HG03521 (cell line): Measurements from ENCODE around the gene BASP1.

Experiments used
- ATAC-seq: cut with Tn5 transposase; IDR thresholded peaks from one replicate; pipeline ENCODE4 v1.9.1; 2021; ENCODE audit warnings: mild to moderate bottlenecking, moderate library complexity; ENCODE audit not compliant: unreplicated experiment

BASP1 gene

DNA sequence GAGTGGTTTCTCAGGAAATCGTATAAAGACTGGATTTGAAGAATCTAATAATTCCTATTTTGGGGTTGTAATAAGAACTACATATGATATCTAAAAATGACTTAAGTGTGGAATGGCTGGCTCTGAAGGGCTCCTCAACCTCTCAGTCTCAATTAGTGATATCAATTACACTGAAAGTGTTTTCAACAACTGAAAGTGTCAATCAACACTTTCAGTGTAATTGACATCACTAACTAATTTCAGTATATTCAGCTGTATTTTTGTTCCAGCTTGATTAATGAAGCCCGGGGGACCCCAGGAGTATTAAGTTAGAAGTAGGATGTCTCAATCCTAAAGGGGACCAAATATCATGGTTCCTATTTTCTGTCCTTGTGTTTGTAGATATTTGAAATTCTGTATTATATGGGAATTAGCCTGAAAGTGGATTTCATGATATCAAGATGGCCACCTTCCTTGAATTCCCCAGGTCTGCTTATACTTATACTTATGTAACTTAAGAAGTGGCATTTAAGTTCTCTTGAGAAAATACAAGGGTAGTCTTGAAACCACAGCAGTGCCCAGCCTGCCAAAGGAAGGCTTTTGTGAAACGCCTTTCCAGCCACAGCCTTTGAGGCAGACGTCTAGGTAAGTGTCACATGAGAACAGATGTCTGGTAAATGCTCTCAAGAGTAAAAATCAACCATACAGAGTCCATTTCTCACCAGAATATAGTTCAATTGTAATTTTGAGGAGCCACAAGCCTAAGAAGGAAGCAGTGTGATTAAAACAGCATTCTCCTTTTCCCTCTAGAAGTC is 4.6 kb downstream of the BASP1 start:
- ATAC-seq = no peak

DNA sequence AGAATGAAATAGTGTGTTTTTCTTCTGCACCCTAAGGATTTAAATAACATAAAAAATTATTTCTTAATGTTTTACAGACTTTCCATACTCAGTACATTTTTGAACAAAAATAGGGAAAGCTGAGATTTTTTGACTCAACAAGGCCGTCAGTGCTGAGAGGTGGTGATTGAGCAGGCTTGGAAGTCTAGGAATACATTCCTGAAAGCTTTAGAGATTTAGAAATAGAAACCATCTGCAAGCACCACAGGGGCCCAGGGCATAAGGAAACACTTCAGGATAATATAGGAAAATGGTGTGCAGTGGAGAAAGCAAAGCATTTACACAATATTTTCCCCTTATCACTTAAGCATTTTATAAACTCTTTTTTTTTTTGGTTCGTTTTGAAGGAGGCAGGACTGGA is 5.2 kb downstream of the BASP1 start:
- ATAC-seq = no peak

DNA sequence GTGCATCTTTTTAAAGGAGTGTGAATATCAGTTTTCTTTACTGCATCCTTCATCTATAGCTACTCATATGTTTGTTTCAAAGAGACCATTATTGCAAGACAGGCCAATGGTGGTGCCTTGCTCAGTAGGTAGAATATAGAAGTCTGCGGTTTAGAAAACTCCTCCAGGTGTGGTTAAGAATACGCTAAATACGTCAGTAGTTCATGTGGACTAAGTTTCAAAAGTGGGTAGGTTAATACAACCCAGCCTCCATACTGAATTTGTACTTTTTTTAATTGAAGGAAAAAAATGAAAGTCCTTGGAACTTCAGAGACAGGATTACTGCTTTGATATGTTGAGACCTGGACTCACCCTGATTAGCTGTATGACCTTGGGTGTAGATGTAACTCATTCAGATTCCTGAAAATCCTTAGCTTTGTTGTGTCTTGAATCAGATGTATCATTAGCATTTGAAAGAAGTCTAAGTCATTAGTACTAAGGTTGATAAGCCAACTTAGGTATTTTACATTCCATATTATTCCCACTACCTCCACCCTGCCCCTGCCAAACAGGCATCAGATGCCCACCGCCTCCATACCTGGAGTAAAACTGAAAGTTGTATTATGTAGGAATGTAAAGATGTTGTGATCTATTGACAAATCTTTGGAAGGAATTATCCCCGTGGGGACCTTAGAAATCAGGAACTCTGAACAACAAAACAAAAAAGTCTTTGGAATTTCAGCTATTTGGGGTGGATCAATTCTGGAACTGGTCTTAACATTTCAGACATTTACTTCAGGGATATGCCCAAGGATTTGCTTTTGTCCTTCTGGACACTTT is 6.1 kb downstream of the BASP1 start:
- peak; percentile 44 for ATAC-seq

DNA sequence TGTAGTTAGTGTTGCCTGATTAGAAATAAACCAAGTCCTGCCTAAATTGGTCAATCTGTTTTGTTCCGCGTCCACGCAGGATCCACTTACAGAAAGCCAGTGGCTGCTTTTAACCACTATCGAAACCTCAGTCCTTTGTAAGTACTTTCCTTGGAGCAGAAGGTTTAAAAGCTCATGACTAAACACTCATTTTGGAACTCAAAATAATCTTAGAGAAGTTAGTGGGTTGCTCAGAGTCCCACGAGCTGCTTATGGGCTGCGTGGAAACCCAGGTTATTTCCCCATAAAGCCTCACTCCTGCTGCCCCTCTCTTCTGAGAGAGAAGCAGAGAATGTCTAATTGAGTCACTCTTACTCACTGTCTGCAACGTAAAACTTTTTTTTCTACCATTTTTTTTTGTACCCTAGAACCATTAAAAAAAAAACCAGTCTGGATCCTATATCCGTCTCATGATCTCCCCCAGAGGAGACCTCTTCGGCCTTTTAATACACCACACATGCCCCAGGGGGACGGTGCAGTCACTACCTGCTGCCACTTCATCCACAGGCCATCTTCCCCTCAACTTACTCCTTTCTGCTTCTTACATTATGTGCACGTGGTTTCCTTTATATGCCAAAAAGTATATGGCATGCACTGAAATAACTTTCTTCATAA is 7.6 kb downstream of the BASP1 start:
- ATAC-seq = peak; percentile 43

DNA sequence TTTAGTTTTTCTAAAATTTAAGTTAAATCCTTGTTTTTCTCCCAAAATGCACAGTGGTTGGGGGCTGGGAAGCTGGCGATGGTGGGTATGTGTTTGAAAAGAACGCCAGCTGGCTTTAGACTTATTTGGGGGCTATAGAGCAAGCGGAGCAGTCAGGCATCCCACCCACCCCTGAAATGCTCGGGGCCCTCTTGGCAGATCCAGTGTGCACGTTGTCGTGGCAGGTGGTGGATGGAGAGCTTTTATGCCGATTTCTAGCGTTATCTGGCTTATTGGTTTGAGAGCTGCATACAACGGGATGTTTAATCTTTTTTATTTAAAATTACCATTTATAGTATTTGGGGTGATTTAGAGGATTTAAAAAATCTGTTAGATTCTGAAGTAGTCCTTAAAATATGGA is 8.1 kb downstream of the BASP1 start:
- no peak for ATAC-seq

DNA sequence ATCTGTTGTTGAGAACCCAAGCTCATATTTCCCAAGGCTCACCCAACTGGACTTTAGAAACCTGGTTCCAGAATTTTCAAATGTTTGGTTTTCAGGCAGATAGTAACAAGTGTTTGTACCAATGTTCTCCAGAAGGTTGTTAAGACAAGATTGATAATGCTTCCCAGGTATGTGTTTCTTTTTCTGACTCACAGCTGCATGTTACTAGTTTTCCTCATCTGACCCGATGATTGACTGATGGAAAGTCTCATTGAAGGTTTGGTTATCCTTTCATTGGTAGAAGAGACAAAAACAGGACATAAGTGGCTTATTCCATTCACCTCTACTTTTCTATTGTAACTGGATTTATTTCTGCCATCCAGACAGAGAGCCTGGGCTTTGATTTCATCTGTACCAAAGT is 10.4 kb downstream of the BASP1 start:
- ATAC-seq = no peak

DNA sequence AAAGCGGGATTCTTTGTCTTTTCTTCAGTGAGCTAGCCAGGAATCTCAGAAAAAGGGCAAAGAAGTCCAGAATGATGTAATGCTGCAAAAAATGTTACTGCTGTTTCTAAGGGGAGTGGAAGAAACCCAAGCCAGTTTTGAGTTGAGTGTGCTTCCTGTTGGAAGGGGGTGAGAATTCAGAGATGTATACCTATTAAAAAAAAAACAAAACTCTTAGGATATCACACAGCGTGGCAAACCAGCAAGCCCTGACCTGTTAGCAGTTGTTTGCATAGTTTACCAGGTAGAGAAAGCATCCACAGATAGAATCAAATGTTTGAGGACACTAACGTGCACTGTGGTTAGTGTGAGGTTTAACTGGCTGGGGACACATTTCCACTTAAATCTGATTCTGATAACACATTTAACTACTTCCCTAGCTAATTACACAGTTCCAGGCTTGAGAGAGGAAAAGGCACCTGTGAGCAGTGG is 11.4 kb downstream of the BASP1 start:
- ATAC-seq = peak; percentile 41

DNA sequence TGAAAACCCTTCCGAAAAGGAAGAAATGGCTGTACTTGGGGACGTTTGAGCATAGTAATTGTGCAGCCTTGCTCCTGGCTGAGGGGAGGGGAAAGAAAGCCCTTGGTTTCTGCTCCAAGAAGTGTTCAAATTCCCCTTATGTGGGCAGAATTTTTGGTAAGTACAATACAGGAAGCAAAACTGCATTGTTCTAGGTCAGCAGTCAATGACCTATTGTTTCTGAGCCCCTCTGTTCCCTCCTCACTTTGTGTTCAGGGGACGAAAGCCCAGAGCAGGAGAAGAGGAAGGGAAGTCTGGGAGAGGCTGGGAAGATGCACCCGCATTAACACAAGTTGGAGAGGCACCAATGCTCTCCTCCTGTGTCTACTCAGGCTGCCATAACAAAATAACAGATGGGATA is 11.9 kb downstream of the BASP1 start:
- peak; percentile 17 for ATAC-seq

DNA sequence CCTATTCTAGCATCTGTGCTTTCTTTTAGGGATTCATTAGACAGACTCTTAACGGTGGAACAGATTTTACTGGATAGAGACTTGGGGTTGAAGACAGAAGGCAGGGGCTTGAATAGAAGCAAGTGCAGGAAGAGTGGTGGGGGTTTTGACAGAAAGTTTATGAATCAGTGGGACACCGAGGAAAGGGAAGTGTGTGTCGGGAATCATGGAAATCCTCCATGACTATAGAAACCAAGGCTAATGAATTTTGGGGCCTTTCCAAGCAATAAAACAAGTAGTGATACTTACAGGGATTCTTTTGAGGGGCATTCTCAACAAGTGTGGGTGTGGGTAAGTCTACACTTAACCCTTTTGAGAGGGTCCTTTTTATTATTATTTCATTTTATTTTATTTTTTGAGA is 12.8 kb downstream of the BASP1 start:
- no peak for ATAC-seq

DNA sequence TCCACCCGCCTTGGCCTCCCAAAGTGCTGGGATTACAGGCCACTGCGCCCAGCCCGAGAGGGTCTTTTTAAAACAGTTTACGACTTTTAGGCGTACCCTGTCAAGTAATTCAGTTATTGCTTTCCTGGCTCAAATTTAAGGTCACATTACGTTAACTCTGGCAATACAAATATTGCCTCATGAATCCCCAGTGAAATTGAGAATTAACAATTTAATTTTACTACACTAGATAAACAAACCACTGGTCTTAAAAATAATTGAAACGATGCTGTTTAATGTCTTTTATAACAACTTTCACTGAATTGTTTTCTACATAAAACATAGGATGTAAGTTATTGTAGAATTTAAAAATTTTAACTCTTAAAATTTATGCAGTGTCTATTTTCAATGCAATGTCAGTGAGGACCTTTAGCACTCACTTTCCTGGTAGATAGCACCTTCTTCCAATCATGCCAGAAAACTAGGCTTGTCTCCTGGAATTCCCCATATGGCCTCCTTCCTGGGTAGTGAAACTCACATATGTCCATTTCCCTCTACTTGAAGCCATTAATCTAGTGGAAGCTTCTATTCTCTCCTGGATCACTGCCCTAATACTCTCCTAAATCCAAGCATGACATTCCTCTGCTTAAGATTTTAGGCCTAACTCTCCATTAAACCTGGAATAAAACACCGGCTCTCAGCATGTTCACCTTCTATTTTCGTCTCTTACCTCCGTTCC is 13.5 kb downstream of the BASP1 start:
- ATAC-seq = no peak

DNA sequence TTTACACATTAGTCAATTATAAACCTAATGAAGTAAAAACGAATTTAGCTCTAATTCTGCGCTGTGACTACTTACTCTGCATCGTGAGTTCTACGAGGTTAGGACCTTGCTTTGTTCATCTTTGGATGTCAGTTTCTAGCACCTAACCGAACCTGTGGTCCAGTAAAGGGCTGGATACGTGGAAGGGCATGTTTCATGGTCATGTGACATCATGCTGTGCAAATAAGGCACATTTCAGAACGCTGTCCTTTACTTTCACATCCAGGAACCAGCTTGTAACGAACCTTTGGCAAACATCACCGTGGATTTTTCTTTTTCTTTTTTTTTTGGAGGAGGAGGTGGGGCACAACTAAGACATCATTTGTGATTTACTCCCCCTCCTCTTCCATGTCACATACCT is 15.0 kb downstream of the BASP1 start:
- ATAC-seq = no peak

DNA sequence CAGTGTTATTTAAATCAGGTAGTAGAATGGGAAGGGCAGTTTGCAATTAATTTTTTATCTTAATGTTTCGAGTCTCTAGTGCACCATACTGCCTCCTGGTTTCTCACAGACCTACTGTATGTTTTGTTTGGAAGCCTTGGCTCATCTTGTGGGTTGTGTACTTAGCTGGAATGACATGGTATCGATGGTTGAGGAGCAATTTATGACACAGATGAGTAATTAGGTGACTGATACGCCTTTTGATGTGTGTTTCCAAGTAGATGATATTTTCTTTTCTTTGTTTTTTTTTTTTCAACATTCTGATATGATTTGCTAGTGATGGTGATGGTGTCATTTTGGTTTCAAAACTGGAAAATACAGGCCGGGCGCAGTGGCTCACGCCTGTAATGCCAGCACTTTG is 16.1 kb downstream of the BASP1 start:
- ATAC-seq = no peak

DNA sequence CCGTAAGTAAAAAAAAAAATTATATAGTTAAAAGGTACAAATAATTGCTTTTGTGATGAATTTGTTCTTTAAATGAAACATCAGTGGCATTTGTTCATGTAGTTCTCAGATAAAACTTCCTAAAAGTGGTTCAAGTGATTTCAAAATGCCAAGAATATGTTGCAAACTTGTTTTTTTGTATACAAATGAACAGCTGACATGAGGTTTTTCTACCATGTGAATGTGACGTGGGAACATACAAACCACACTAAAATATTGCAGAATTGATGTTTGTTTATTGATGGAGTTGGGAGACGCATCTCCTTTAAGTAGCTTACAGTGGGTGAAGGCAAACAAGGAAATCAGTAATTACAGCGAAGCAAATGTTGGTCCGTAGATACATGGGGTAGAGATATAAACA is 16.9 kb downstream of the BASP1 start:
- ATAC-seq = no peak

DNA sequence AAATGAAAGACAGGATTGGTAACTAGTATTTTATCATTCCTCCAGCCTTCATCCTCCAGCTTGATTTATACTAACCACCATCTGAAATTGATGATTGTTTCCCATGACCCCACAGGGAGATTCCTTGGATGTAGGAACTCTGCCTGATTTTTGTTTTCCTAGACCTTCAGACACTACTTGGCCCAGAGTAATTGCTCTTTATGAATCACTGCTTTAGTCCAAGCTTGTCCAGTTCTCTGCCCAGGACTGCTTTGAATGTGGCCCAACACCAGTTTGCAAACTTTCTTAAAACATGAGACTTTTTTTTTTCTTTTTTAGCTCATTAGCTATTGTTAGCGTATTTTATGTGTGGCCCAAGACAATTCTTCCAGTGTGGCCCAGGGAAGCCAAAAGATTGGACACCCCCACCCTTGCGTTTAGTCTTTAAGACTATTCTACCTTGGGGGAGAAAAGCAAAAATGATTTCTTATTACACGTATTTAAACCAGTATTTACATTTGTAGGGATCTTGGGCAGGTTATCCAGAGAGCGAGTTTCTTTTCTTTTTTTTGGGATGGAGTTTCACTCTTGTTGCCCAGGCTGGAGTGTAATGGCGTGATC is 18.4 kb downstream of the BASP1 start:
- ATAC-seq = no peak

DNA sequence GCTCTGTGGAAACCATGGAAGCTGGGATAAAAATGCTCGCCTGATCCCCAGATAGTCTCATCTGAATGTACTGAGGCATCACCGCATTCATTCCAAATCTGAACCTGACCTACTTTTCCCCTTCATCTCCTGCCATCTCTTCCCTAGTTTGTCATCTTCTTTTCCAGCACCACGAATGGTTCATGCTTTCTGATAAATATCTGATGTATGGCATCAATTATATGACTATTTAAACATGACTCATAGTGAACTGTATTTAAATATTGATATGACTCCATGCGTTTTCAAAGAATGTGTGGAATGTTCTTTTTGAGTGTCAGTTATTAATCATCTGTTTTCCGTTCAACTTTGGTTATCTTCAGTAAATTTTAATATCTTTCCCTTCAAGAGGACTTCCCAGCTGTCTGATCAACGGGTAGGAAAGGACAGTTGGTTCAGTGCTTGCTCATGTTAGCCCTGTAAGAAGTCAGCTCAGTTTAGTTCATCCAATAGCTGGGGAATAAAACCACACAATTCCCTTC is 21.1 kb downstream of the BASP1 start:
- no peak for ATAC-seq

DNA sequence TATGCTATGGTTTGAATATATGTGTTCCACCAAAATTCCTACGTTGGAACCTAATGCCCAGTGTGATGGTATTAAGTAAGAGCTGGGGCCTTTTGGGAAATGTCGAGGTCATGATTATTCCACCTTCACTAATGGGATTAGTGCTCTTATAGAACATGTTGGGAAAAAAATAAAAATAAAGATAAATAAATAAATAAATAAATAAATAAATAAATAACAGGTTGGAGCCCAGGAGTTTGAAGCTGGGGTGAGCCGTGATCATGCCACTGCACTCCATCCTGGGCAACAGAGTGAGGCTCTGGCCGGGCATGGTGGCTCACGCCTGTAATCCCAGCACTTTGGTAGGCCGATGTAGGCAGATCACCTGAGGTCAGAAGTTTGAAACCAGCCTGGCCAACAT is 22.5 kb downstream of the BASP1 start:
- no peak for ATAC-seq

DNA sequence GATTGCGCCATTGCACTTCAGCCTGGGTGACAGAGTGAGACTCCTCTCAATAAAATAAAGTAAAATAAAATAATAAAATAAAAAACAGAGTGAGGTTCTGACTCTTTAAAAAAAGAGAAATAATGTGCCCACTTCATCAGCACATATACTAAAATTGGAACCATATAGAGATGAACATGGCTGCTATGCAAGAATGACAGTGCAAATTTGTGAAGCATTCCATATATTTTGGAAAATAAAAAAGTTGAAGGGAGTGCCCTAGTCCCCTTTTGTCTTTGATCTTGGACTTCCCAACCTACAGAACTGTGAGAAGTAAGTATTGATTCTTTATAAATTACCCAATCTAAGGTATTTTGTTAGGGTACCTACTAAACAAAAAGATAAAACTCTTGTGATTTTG is 23.1 kb downstream of the BASP1 start:
- ATAC-seq = no peak

DNA sequence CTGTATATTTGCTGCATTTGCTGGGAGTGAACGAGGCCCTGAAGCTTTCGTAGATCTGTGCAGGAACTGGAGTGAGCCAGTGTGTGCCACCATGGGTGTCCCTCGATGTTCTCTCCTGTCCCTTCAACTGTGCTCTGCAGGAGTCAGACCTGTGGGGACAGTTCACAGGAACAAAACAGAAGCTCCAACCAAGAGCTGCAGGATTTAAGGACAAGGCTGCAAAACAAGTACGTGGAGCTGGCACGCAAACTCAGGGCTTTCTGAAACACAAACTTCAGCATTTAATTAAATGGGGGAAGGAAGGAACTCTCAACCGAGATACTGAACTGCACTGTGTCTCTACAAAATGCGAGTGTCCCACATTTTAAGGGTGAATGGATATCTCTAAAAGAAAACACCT is 24.2 kb downstream of the BASP1 start:
- no peak for ATAC-seq

DNA sequence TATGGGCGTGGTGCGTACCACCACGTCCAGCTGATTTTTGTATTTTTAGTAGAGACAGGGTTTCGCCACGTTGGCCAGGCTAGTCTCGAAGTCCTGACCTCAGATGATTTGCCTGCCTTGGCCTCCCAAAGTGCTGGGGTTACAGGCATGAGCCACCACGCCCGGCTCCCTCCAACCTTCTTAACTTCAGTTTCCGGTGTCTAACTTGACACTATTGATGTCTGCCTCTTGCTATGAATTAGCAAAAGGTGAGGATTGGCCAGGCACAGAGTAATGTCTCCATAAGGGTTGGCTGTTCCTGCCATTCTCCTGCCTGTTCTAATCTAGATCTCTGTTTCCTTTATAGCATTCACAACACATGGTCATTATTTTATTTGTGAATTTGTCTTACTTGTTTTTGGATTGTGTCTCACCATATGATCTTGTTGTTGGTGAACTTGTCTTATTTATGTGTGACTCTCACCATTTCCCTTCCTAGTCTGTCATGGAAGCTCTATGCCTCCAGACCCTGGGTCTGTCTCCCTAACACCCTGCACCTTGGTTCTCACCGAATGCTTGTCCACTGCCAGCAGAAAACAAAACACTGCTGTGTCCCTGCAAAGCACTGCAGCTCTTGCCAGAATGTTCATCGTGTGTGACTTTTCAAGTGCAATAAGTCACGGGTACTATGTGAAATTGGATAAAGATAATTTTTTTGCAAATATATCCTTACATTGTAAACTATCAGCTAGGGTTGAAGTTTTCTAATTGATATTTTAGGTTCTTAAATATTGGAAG is 26.0 kb downstream of the BASP1 start:
- ATAC-seq = no peak
